ENCODE measurements around the gene TMEM95. TPM values are rescaled to one million over a fixed set of nuclear protein-coding genes. Genes with fewer than 3 reads are reported as not detected.

Gene TMEM95
- total RNA-seq (2014; rRNA removed; shearing (Covaris generic)): not detected in 2 replicates

- peak; percentile 35 for DNase-seq (ENCODE audit: low read depth)
Measured at GRCh38 chr17:7355053-7355452, at the start of gene TMEM95. TSS of gene TMEM95 (plus strand) at chr17:7355156. CDS start at chr17:7355205, 49 bp downstream.

- peak; percentile 100 for DNase-seq (ENCODE audit: low read depth)
Measured at GRCh38 chr17:7306911-7307685, 47.9 kb upstream of the TMEM95 start, which contains the start of gene EIF5A. TSS of gene EIF5A (plus strand) at chr17:7307628. CDS start at chr17:7309636, 2,008 bp downstream.

- DNase-seq (ENCODE audit: low read depth): peak; percentile 22
Measured at GRCh38 chr17:7307686-7308624, 47.0 kb upstream of the TMEM95 start.

GRCh38 chr17:7308625-7309433 lies 46.1 kb upstream of the TMEM95 start:
- peak; percentile 85 for DNase-seq (ENCODE audit: low read depth)

GRCh38 chr17:7309628-7310027 lies 45.3 kb upstream of the TMEM95 start:
- DNase-seq (ENCODE audit: low read depth): no peak

- no peak for DNase-seq (ENCODE audit: low read depth)
Measured at GRCh38 chr17:7311110-7311705, 43.7 kb upstream of the TMEM95 start.

GRCh38 chr17:7312432-7313087 lies 42.4 kb upstream of the TMEM95 start:
- DNase-seq (ENCODE audit: low read depth): no peak

- DNase-seq (ENCODE audit: low read depth): peak; percentile 34
Measured at GRCh38 chr17:7313088-7313889, 41.7 kb upstream of the TMEM95 start.

- peak; percentile 26 for DNase-seq (ENCODE audit: low read depth)
Measured at GRCh38 chr17:7313890-7314718, 40.9 kb upstream of the TMEM95 start.

- peak; percentile 81 for DNase-seq (ENCODE audit: low read depth)
Measured at GRCh38 chr17:7314719-7315569, 40.0 kb upstream of the TMEM95 start, which contains the start of gene GPS2. TSS of gene GPS2 (minus strand) at chr17:7315360. CDS start at chr17:7315052, 308 bp downstream.

- no peak for DNase-seq (ENCODE audit: low read depth)
Measured at GRCh38 chr17:7315570-7316235, 39.3 kb upstream of the TMEM95 start.

- no peak for DNase-seq (ENCODE audit: low read depth)
Measured at GRCh38 chr17:7317161-7317803, 37.7 kb upstream of the TMEM95 start.

GRCh38 chr17:7318121-7318860 lies 36.7 kb upstream of the TMEM95 start:
- no peak for DNase-seq (ENCODE audit: low read depth)

- no peak for DNase-seq (ENCODE audit: low read depth)
Measured at GRCh38 chr17:7321466-7321865, 33.5 kb upstream of the TMEM95 start.

GRCh38 chr17:7322520-7323194 lies 32.3 kb upstream of the TMEM95 start:
- DNase-seq (ENCODE audit: low read depth): no peak
